Astrocyte (in vitro differentiated cells and primary cell): ENCODE measurements around the gene ERBB2. TPM values are rescaled to one million over a fixed set of nuclear protein-coding genes. Genes with fewer than 3 reads are reported as not detected.
"Not testable (repeated sequence)": the region's sequence is repeated elsewhere in the genome, so short reads cannot be mapped to it uniquely, and the experiment has no call there.

Experiments used
- DNase-seq: peaks from one replicate; pipeline ENCODE4 v3.0.0-alpha.2; 2010; ENCODE audit warnings: low read depth
- FAIRE-seq: peaks from 2 replicates; lab custom pipeline; 2011; peaks lifted over from hg19 to GRCh38; lab: Jason Lieb, UNC
- H2AFZ ChIP-seq: 2 replicates; pipeline ENCODE4 v1.6.0; 2012; ENCODE audit warnings: low read depth, low read length, inconsistent platforms
- H3K27ac ChIP-seq: 2 replicates; pipeline ENCODE4 v1.5.1; 2011; ENCODE audit warnings: low read depth, low read length, inconsistent platforms
- H3K27me3 ChIP-seq: 2 replicates; pipeline ENCODE4 v1.6.0; 2011; ENCODE audit warnings: low read length, inconsistent platforms; ENCODE audit not compliant: insufficient read depth
- H3K36me3 ChIP-seq: 2 replicates; pipeline ENCODE4 v1.5.1; 2011; ENCODE audit warnings: low read length, inconsistent platforms; ENCODE audit not compliant: insufficient read depth
- H3K4me1 ChIP-seq: 2 replicates; pipeline ENCODE4 v1.5.1; 2011; ENCODE audit warnings: low read length, inconsistent platforms; ENCODE audit not compliant: insufficient read depth
- H3K4me2 ChIP-seq: 2 replicates; pipeline ENCODE4 v1.6.0; 2012; ENCODE audit warnings: low read length, inconsistent platforms
- H3K4me3 ChIP-seq: 2 replicates; pipeline ENCODE4 v1.5.1; 2011; ENCODE audit warnings: low read depth, mild to moderate bottlenecking, low read length, inconsistent platforms; ENCODE audit not compliant: insufficient read depth
- H3K79me2 ChIP-seq: 2 replicates; pipeline ENCODE4 v1.6.0; 2012; ENCODE audit warnings: mild to moderate bottlenecking, low read length, inconsistent platforms; ENCODE audit not compliant: insufficient read depth
- H3K9ac ChIP-seq: 2 replicates; pipeline ENCODE4 v1.6.0; 2012; ENCODE audit warnings: mild to moderate bottlenecking, low read length, inconsistent platforms
- H3K9me3 ChIP-seq: 2 replicates; pipeline ENCODE4 v1.5.1; 2012; ENCODE audit warnings: low read depth, mild to moderate bottlenecking, low read length, inconsistent platforms; ENCODE audit not compliant: insufficient read depth
- H4K20me1 ChIP-seq: 2 replicates; pipeline ENCODE4 v1.6.0; 2012; ENCODE audit warnings: low read length, inconsistent platforms; ENCODE audit not compliant: insufficient read depth
- H3K27ac Mint-ChIP-seq: one replicate; pipeline ENCODE4 v1.8.0; 2021; ENCODE audit warnings: mild to moderate bottlenecking, mixed read lengths; ENCODE audit not compliant: unreplicated experiment
- H3K27me3 Mint-ChIP-seq: one replicate; pipeline ENCODE4 v1.8.0; 2021; ENCODE audit warnings: low read depth, mixed read lengths; ENCODE audit not compliant: unreplicated experiment
- H3K36me3 Mint-ChIP-seq: one replicate; pipeline ENCODE4 v1.8.0; 2021; ENCODE audit warnings: low read depth, mixed read lengths; ENCODE audit not compliant: unreplicated experiment
- H3K4me1 Mint-ChIP-seq: one replicate; pipeline ENCODE4 v1.8.0; 2021; ENCODE audit warnings: low read depth, mixed read lengths; ENCODE audit not compliant: unreplicated experiment
- H3K4me3 Mint-ChIP-seq: one replicate; pipeline ENCODE4 v1.8.0; 2021; ENCODE audit warnings: mild to moderate bottlenecking, moderate library complexity, mixed read lengths; ENCODE audit not compliant: unreplicated experiment
- H3K9me3 Mint-ChIP-seq: one replicate; pipeline ENCODE4 v1.8.0; 2021; ENCODE audit warnings: mild to moderate bottlenecking, mixed read lengths; ENCODE audit not compliant: unreplicated experiment
- CTCF ChIP-seq: IDR thresholded peaks from 2 replicates; pipeline ENCODE4 v1.5.1; 2011; ENCODE audit warnings: low read depth, mild to moderate bottlenecking, inconsistent platforms, low read length, moderate library complexity; ENCODE audit not compliant: insufficient read depth
- EZH2 ChIP-seq: IDR thresholded peaks from 2 replicates; pipeline ENCODE4 v1.6.1; 2012; ENCODE audit warnings: mild to moderate bottlenecking, low read length, inconsistent platforms; ENCODE audit not compliant: insufficient read depth
- total RNA-seq: library from RNA; stranded (reverse); gene quantifications from 2 replicates; pipeline ENCODE4 v1.2.1, GENCODE V29; 2021

The ERBB2 gene
- total RNA-seq, 1 donor from 2014 or later, result 64.0 TPM

DNA sequence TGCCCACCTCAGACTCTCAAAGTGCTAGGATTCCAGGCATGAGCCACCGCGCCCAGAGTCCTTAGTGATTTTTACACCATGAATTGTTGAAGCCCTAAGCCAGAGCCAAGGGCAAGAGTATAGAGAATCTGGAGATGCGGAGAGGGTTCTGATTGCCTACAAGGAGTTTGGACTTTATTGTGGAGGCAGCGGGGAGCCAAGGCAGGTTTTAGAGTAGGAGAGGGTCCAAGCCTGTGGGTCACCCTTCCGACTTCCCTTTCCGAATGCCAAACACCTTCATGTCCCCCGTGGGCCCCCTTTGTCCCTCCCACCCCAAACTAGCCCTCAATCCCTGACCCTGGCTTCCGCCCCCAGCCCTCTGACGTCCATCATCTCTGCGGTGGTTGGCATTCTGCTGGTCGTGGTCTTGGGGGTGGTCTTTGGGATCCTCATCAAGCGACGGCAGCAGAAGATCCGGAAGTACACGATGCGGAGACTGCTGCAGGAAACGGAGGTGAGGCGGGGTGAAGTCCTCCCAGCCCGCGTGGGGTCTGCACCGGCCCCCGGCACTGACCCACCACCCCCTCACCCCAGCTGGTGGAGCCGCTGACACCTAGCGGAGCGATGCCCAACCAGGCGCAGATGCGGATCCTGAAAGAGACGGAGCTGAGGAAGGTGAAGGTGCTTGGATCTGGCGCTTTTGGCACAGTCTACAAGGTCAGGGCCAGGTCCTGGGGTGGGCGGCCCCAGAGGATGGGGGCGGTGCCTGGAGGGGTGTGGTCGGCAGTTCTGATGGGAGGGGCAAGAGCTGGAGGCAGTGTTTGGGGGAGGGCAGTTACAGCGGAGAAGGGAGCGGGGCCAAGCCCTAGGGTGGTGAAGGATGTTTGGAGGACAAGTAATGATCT, 23.3 kb downstream of the ERBB2 start:
- no peak overlapping the region for H2AFZ ChIP-seq
- TF ChIP-seq EZH2, result no peak
- TF ChIP-seq CTCF, result no peak
- H4K20me1 ChIP-seq, result no peaks in the 10 kb centered on the region
- Mint-ChIP-seq H3K9me3 (no peaks in the 10 kb centered on the region), H3K27ac (no peak overlapping the region), H3K27me3 (no peaks in the 10 kb centered on the region), H3K36me3 (peaks cover 18% of the 10 kb centered on the region), H3K4me3 (no peak overlapping the region), H3K4me1 (no peaks in the 10 kb centered on the region)
- no peak for FAIRE-seq
- H3K4me2 ChIP-seq, result no peak overlapping the region
- no peaks in the 10 kb centered on the region for H3K4me1 ChIP-seq
- peaks cover 10% of the 10 kb centered on the region for H3K36me3 ChIP-seq
- H3K27ac ChIP-seq, result no peak overlapping the region
- DNase-seq, result no peak
- no peaks in the 10 kb centered on the region for H3K27me3 ChIP-seq
- no peak overlapping the region for H3K4me3 ChIP-seq
- no peaks in the 10 kb centered on the region for H3K9me3 ChIP-seq
- no peaks in the 10 kb centered on the region for H3K79me2 ChIP-seq
- H3K9ac ChIP-seq, result no peak overlapping the region

DNA sequence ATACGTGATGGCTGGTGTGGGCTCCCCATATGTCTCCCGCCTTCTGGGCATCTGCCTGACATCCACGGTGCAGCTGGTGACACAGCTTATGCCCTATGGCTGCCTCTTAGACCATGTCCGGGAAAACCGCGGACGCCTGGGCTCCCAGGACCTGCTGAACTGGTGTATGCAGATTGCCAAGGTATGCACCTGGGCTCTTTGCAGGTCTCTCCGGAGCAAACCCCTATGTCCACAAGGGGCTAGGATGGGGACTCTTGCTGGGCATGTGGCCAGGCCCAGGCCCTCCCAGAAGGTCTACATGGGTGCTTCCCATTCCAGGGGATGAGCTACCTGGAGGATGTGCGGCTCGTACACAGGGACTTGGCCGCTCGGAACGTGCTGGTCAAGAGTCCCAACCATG, 24.9 kb downstream of the ERBB2 start:
- no peak overlapping the region for H3K4me2 ChIP-seq
- no peaks in the 10 kb centered on the region for H3K4me1 Mint-ChIP-seq
- no peaks in the 10 kb centered on the region for H3K9me3 ChIP-seq
- H4K20me1 ChIP-seq, result peaks cover 8% of the 10 kb centered on the region
- no peaks in the 10 kb centered on the region for H3K79me2 ChIP-seq
- no peak overlapping the region for H2AFZ ChIP-seq
- peak overlapping the region; percentile 31 for H3K27ac Mint-ChIP-seq
- H3K36me3 Mint-ChIP-seq, result peaks cover 18% of the 10 kb centered on the region
- no peaks in the 10 kb centered on the region for H3K27me3 Mint-ChIP-seq
- no peak for FAIRE-seq
- H3K27ac ChIP-seq, result no peak overlapping the region
- H3K4me3 Mint-ChIP-seq, result no peak overlapping the region
- TF ChIP-seq CTCF (no peak), EZH2 (no peak)
- H3K36me3 ChIP-seq, result peaks cover 5% of the 10 kb centered on the region
- no peaks in the 10 kb centered on the region for H3K9me3 Mint-ChIP-seq
- H3K9ac ChIP-seq, result no peak overlapping the region
- no peak for DNase-seq
- H3K27me3 ChIP-seq, result no peaks in the 10 kb centered on the region
- H3K4me3 ChIP-seq, result no peak overlapping the region
- H3K4me1 ChIP-seq, result peaks cover 1% of the 10 kb centered on the region

GRCh38 chr17:39725923-39726322, 26.1 kb downstream of the ERBB2 start:
- H3K27ac ChIP-seq, H4K20me1 ChIP-seq, H3K4me1 Mint-ChIP-seq, H3K27me3 Mint-ChIP-seq, H3K4me2 ChIP-seq, DNase-seq, H3K36me3 ChIP-seq, H3K9me3 ChIP-seq, H3K4me3 ChIP-seq, H3K27me3 ChIP-seq, H2AFZ ChIP-seq, H3K79me2 ChIP-seq, H3K9ac ChIP-seq, H3K4me3 Mint-ChIP-seq, H3K4me1 ChIP-seq, FAIRE-seq, H3K9me3 Mint-ChIP-seq: not testable (repeated sequence)
- H3K27ac Mint-ChIP-seq, result peak overlapping the region; percentile 4
- H3K36me3 Mint-ChIP-seq, result peaks cover 13% of the 10 kb centered on the region
